T-helper 17 cell (primary cell): ENCODE data around the gene CHRNB1. TPM values are rescaled to one million over a fixed set of nuclear protein-coding genes. Genes with fewer than 3 reads are reported as not detected.

Experiments
- ATAC-seq: fragments of 150-1000 bp; cut with Tn5 transposase; 2 replicates; pipeline ENCODE4 v1.10.0; 2021; ENCODE audit warnings: mild to moderate bottlenecking, moderate library complexity
- DNase-seq, 3 donors: peaks; one replicate each; pipeline versions ENCODE4 v3.0.0 to v3.0.0-alpha.2; 2020 to 2021
- H3K9me3 ChIP-seq: one replicate; pipeline ENCODE4 v1.7.0; 2013; ENCODE audit warnings: low read length, mild to moderate bottlenecking; ENCODE audit not compliant: control insufficient read depth, poor library complexity, severe bottlenecking
- H3K27ac Mint-ChIP-seq: one replicate; pipeline ENCODE4 v1.8.0; 2022; ENCODE audit warnings: mild to moderate bottlenecking, moderate library complexity, mixed read lengths
- H3K27me3 Mint-ChIP-seq: one replicate; pipeline ENCODE4 v1.8.0; 2022; ENCODE audit warnings: mixed read lengths
- H3K36me3 Mint-ChIP-seq: one replicate; pipeline ENCODE4 v1.8.0; 2022; ENCODE audit warnings: low read depth, mixed read lengths
- H3K4me1 Mint-ChIP-seq: one replicate; pipeline ENCODE4 v1.8.0; 2022; ENCODE audit warnings: mild to moderate bottlenecking, mixed read lengths
- H3K4me3 Mint-ChIP-seq: one replicate; pipeline ENCODE4 v1.8.0; 2022; ENCODE audit warnings: mild to moderate bottlenecking, moderate library complexity, mixed read lengths
- total RNA-seq, 4 donors: library from RNA in 2 of 4; stranded (reverse) in 2 of 4; gene quantifications; one replicate each; pipeline ENCODE4 v1.2.3 and lab custom pipeline; 2022 to 2026

Gene CHRNB1
- total RNA-seq, 2 donors from 2014 or later = 7.0 to 7.2 TPM

DNA sequence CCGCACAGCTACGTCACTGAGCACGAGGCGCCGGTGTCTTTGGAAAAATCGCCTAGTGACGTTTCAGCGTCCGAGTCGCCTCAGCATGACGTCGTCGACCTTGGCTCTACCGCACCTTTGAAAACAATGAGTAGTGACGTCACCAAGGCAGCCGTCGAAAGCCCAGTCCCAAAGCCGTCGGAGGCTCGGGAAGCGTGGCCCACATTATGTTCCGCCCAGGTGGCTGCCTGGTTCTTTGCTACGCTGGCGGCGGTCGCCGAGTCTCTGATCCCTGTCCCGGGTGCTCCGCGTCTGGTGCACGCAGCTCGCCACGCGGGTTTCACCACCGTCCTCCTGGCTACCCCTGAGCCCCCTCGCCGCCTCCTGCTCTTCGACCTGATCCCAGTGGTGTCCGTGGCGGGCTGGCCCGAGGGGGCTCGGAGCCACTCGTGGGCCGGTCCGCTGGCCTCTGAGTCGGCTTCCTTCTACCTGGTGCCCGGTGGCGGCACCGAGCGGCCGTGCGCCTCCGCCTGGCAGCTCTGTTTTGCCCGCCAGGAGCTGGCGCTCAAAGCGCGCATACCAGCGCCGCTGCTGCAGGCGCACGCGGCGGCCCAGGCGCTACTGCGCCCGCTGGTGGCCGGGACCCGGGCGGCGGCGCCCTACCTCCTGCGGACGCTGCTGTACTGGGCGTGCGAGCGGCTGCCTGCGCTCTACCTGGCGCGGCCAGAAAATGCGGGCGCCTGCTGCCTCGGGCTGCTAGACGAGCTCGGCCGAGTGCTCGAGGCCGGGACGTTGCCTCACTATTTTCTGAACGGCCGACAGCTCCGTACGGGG is 8.1 kb upstream of the CHRNB1 start:
- peak overlapping the region; percentile 95 for H3K4me3 Mint-ChIP-seq
- ATAC-seq (peak; percentile 69), DNase-seq (peak; percentile 71 to 80 (median 73))
- peak overlapping the region; percentile 97 for H3K27ac Mint-ChIP-seq
- H3K4me1 Mint-ChIP-seq = peaks cover 33% of the 10 kb centered on the region
- peaks cover 4% of the 10 kb centered on the region for H3K36me3 Mint-ChIP-seq
- H3K9me3 ChIP-seq = no peaks in the 10 kb centered on the region
- peaks cover 20% of the 10 kb centered on the region for H3K27me3 Mint-ChIP-seq

DNA sequence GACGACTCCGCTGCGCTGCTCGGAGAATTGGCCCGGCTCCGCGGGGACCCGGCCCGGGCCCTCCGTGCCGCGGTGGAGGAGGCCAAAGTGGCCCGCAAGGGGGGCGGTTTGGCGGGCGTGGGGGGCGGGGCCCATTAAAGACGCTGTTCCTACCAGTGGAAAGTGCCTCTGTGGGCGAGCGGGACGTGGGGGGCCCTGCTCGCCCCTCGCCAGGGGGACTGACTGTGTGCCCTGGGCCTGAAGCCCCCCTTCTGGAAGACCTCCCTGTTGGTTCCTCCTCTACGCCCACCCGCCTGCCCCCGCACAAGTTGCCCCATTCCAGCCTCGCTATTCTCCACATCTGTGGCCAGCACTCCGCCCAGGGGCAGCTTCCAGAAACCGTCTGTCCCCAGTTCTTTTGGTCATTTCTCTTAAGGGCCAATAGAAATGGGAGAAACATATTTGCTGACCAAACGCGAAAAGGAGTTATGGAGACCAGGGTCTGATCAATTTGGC is 7.4 kb upstream of the CHRNB1 start:
- H3K9me3 ChIP-seq = no peaks in the 10 kb centered on the region
- no peak for ATAC-seq
- peaks cover 6% of the 10 kb centered on the region for H3K36me3 Mint-ChIP-seq
- H3K4me1 Mint-ChIP-seq = peaks cover 33% of the 10 kb centered on the region
- DNase-seq = no peak
- H3K27me3 Mint-ChIP-seq = peaks cover 27% of the 10 kb centered on the region
- H3K27ac Mint-ChIP-seq = peak overlapping the region; percentile 67
- peak overlapping the region; percentile 95 for H3K4me3 Mint-ChIP-seq

DNA sequence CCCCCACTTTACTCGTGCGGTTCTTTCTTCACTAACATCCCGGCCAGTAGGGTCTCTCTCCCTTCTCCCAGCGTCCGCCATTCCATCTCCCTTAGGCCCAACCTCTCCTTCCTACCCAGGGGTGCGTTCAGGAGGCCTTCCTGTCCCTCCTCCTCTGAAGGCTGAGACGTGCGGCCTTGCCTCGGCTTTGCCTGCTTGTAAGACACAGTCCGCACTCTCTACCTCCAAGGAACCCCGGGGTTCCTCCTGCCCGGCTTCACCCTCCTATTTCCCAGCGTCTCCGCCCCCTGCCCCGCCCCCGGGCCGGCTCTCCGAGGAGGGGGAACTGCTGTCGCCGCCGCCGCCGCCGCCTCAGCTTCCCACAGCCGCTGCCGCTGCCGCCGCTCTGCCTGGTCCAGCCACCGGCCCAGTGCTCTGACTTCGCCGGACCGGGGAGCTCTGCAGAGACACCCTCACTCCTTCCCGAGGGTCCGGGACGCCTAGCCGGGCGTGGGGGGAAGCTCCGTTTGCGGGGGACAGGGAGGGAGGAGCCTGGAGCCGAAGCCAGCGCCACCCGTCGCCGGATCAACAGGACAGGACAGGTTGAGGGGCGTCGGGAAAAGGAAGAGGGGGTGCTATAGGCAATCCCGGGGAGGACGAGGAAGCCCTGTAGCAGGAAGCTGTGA is 6.8 kb upstream of the CHRNB1 start:
- Mint-ChIP-seq H3K4me3 (peak overlapping the region; percentile 88), H3K36me3 (peaks cover 8% of the 10 kb centered on the region), H3K4me1 (peaks cover 33% of the 10 kb centered on the region), H3K27me3 (peaks cover 33% of the 10 kb centered on the region), H3K27ac (peak overlapping the region; percentile 67)
- DNase-seq = peak; percentile 37 to 40 (median 40)
- H3K9me3 ChIP-seq = no peaks in the 10 kb centered on the region
- no peak for ATAC-seq

DNA sequence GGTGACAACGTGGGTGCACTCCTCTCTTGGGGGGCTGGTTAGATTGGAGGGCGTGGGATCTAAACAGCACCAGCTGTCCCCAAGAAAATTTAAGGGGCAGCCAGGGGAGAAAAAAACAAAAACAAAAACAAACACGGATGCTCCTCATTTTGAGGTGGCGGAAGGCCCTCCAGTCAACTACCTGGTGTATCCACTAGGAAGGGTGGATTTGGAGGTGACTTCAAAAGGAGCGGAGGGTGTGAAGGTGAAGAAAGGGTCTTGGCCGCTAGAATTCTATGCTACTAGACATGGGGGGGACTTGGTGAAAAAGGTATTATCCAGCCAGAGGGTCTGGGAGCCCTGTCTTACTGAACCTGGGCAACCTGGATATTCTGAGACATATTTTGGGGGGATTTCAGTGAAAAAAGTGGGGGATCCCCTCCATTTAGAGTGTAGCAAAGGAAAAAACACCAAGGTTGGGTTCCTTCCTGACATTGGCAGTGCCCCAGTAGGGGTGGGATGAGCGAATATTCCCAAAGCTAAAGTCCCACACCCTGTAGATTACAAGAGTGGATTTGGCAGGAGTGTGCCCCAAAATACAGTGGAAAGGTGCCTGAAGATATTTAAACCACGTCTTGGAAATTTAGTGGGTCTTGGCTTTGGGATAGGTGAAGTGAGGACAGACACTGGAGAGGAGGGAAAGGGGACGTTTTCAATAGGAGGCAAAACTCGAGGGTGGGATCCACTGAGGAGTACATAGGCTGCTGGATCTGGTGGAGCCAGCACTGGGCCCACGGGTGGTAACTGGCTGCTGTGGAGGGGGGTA is 6.0 kb upstream of the CHRNB1 start:
- DNase-seq = no peak
- Mint-ChIP-seq H3K27me3 (peaks cover 41% of the 10 kb centered on the region), H3K4me1 (peaks cover 33% of the 10 kb centered on the region), H3K4me3 (peak overlapping the region; percentile 88), H3K27ac (peak overlapping the region; percentile 67), H3K36me3 (peaks cover 8% of the 10 kb centered on the region)
- H3K9me3 ChIP-seq = no peaks in the 10 kb centered on the region
- ATAC-seq = no peak

DNA sequence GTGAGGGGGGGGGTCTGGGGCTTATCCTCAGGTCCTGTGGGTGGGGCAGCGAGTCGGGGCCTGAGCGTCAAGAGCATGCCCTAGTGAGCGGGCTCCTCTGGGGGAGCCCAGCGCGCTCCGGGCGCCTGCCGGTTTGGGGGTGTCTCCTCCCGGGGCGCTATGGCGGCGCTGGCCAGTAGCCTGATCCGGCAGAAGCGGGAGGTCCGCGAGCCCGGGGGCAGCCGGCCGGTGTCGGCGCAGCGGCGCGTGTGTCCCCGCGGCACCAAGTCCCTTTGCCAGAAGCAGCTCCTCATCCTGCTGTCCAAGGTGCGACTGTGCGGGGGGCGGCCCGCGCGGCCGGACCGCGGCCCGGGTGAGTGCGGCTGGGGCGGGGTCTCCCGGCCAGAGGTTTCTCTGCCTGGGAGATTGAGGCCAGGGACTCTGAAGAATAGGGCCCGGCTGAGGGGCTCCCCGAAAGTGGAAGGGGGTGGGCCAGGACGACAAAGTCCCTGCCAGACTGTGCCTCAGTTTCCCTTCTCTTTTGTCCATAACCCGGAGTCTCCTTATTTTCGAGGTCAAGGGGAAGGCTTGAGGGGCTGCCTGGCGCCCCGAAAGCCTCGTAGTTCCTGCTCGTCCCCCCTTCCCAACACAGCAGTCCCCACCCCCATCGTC is 5.3 kb upstream of the CHRNB1 start, which contains the start of gene FGF11:
Gene FGF11 (plus strand): TSS at position 51 of the 651 bp plus-strand sequence. CDS start 109 bp downstream, at position 160.
- DNase-seq = no peak
- H3K27me3 Mint-ChIP-seq = peaks cover 47% of the 10 kb centered on the region

DNA sequence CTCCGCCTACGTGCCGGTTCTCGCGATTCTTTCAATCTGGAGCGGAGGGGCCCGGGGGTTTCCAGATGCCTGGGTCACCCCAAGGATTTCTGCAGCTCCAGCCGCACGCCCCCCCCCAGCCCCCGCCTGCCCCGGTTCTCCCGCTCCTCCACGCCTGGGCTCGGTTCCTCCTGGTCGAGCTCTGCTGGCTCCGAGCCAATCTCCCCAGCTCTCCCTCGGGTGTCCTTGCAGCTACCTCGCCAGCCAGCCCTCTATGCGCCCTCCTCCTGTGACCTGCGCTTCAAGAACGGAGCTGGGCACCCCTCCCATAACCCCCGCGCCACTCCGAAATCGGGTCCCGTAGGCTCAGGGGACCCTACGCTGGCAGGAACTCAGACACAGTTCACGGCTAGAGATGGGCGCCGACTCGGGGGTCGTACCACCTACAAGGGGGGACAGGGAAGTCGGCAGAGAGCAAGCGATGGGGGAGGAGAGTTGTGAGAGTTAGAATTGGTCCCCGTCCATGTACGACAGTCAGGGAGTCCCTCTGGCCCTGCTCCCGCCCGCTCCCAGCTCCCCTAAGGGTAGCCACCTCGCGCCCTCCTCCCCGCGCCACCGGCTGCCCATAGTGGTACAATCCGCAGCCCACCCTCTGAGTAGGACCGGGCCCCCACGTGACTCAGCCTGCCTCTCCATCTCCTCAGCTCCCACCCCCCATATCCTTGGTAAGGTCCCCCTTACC is 4.6 kb upstream of the CHRNB1 start:
- peaks cover 8% of the 10 kb centered on the region for H3K36me3 Mint-ChIP-seq
- H3K4me1 Mint-ChIP-seq = peaks cover 30% of the 10 kb centered on the region
- no peaks in the 10 kb centered on the region for H3K9me3 ChIP-seq
- peak overlapping the region; percentile 91 for H3K4me3 Mint-ChIP-seq
- ATAC-seq (no peak), DNase-seq (peak in 1 of 3 donors; percentile 22)
- H3K27ac Mint-ChIP-seq = no peak overlapping the region
- peaks cover 54% of the 10 kb centered on the region for H3K27me3 Mint-ChIP-seq

More for the DNA sequence above, 5.3 kb upstream of the CHRNB1 start, which contains the start of gene FGF11:
- Mint-ChIP-seq H3K36me3 (peaks cover 8% of the 10 kb centered on the region), H3K27ac (peak within 1 kb of the TSS; percentile 67), H3K4me1 (peaks cover 33% of the 10 kb centered on the region), H3K4me3 (peak within 1 kb of the TSS; percentile 91)
- ATAC-seq = no peak
- no peaks in the 10 kb centered on the region for H3K9me3 ChIP-seq

DNA sequence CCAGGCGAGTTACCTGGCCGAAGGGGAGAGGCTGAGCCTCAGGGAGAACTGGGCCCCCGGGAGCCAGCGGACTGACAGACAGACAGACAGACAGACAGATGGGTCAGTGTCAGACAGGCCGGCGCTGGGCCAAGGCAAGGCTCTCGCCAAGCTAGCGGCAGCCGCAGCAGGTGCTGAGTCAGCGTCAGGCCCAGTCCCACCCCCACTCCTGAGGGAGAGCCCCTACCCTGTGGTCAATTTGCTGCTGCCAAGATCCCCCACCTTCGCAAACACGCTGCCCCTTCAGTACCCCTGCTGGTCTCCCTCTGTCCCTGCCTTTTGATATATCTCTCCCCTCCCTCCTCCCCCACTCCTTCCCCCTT is 4.0 kb upstream of the CHRNB1 start:
- H3K27me3 Mint-ChIP-seq = peaks cover 59% of the 10 kb centered on the region
- H3K36me3 Mint-ChIP-seq = peaks cover 8% of the 10 kb centered on the region
- H3K4me3 Mint-ChIP-seq = peak overlapping the region; percentile 91
- H3K27ac Mint-ChIP-seq = no peak overlapping the region
- H3K9me3 ChIP-seq = no peaks in the 10 kb centered on the region
- ATAC-seq (no peak), DNase-seq (no peak)
- H3K4me1 Mint-ChIP-seq = peaks cover 32% of the 10 kb centered on the region

DNA sequence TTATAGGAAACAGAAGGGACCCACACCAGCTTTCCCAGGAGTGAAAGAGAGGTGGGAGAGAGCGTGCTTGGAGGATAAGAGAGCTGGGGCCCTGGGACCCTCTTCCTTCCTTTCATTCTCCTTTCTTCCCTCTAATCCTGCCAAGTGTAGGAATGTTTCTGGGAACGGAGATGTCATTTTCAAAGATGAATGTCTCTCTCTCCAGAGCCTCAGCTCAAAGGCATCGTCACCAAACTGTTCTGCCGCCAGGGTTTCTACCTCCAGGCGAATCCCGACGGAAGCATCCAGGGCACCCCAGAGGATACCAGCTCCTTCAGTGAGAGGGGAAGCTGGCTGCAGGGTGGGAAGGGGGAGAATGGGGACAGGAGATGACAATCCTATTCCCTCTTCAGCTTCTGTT is 3.6 kb upstream of the CHRNB1 start:
- Mint-ChIP-seq H3K27me3 (peaks cover 62% of the 10 kb centered on the region), H3K4me1 (peaks cover 32% of the 10 kb centered on the region), H3K4me3 (peak overlapping the region; percentile 91), H3K36me3 (peaks cover 8% of the 10 kb centered on the region), H3K27ac (no peak overlapping the region)
- no peaks in the 10 kb centered on the region for H3K9me3 ChIP-seq
- DNase-seq (no peak), ATAC-seq (no peak)

DNA sequence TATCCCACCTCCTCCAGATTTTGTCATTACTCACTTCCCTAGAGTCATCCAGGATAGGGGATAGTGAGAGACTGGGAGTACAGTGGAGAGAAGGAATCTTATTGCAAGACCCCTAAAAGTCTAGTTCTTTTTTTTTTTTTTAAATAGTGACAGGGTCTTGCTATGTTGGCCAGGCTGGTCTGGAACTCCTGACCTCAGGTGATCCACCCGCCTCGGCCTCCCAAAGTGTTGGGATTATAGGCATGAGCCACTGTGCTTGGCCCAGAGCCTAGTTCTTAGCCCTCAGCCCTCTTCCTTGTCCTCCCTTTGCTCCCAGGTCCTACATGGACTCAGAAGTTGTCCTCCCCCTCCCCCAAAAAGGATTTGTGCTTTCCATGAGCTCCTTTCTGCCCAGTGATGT is 2.7 kb upstream of the CHRNB1 start:
- H3K9me3 ChIP-seq = no peaks in the 10 kb centered on the region
- no peak for DNase-seq
- Mint-ChIP-seq H3K4me3 (peak overlapping the region; percentile 25), H3K4me1 (peaks cover 32% of the 10 kb centered on the region), H3K27me3 (peaks cover 67% of the 10 kb centered on the region), H3K36me3 (peaks cover 11% of the 10 kb centered on the region), H3K27ac (no peak overlapping the region)
- ATAC-seq = no peak

DNA sequence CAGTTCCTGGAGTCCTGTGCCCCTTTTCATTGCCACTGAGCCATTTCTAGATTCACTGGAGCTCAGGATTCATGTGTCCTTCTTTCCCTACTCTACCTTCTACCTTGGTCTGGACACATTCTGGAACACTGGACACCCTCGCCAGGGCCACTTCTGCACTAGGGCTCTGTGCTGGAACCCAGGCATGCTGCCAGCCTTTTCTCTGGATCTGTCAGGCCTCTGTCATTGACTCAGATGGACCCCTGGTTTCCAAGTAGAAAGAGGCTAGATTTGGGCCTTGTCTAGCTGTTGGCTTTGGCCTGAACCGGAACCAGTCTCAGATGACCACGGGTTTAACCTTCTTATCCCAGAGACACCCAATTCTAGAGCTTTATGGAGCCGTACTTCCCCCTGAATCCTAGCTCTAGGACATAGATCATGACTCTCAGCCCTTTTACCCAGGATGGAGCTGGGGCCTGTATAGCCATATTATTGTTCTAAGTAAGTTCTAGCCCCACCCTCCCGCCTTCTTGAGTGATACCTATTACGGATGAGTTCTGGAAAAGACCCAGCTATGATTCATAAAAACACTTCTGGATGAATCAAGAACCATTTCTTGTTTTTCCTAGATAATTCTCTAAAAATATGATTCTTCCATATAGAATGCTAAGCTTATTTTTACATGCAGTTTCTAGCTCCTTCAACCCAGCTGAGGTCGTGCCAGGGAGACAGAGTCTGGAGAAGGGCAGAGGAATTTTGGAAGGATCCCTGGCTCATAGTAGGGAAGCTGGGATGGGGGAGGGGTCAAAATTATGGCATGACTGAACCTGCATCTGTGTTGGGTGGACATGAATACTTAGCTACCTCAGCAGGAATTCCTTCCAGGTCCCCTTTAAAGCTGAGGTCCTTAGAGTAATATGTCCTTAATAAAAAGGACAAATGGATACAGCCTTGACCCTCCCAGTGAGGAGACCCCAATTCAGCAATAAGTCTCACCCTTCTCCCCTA is 1.1 kb upstream of the CHRNB1 start:
- Mint-ChIP-seq H3K27me3 (peaks cover 68% of the 10 kb centered on the region), H3K36me3 (peaks cover 13% of the 10 kb centered on the region), H3K4me1 (peaks cover 25% of the 10 kb centered on the region), H3K4me3 (no peak overlapping the region), H3K27ac (no peak overlapping the region)
- ATAC-seq (no peak), DNase-seq (no peak)
- no peaks in the 10 kb centered on the region for H3K9me3 ChIP-seq

DNA sequence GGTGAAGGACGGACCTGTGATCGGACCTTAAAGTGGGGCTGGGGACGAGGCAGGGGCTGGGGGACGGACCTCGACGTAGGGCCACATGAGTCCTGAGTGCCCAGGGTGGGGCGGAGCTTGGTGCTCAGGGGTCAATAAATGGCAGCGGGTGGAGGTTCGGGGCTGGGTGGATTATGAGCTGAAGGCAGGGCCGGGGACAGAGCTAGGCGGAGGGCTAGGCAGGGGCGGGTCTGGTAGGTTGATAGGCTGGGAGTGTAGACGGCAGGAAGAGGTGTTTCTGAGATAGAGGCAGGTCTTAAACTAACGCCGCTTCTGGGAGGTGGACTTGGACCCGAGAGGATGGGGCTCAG is 733 bp downstream of the CHRNB1 start:
- Mint-ChIP-seq H3K27ac (peak overlapping the region; percentile 21), H3K27me3 (peaks cover 58% of the 10 kb centered on the region), H3K4me3 (peak overlapping the region; percentile 87)

More for the DNA sequence above, 733 bp downstream of the CHRNB1 start:
- Mint-ChIP-seq H3K4me1 (peaks cover 13% of the 10 kb centered on the region), H3K36me3 (peaks cover 10% of the 10 kb centered on the region)
- no peaks in the 10 kb centered on the region for H3K9me3 ChIP-seq
- no peak for DNase-seq
- peak; percentile 87 for ATAC-seq
